ENCODE data around the gene CCL14. TPM values are rescaled to one million over a fixed set of nuclear protein-coding genes. Genes with fewer than 3 reads are reported as not detected.
A peak's percentile ranks its signal among the peaks of the same experiment; 100 is the strongest.

CCL14 gene
- total RNA-seq, 1 experiment from 2014 or later: not detected

GRCh38 chr17:35991075-35991474 lies 4.5 kb upstream of the CCL14 start:
- DNase-seq (ENCODE audit: low read depth): no peak

- DNase-seq (ENCODE audit: low read depth): no peak
Observed at GRCh38 chr17:35988164-35988563, 1.6 kb upstream of the CCL14 start.

DNA sequence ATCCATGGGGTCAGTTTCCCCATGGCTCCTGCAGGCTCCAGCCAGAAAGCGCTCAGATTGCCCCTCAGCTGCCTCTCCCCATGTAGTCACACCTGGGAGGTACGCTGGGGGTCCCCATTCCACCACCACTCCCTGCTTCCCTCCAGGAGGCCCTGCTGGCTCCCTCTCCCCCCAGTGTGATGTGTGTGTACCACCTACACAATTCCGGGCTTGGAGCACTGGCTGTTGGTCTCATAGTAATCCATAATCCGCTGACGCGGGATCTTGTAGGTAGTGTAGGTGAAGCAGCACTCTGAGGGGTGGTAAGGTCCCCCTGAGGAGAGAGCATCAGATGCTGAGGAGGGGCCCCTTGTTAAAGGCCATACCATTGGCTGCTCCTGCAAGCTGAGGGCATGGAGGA lies 2.4 kb downstream of the CCL14 start:
- DNase-seq (ENCODE audit: low read depth): no peak

- no peak for DNase-seq (ENCODE audit: low read depth)
Observed at GRCh38 chr17:35982409-35983191, 3.9 kb downstream of the CCL14 start.

GRCh38 chr17:35981908-35982330 lies 4.6 kb downstream of the CCL14 start:
- no peak for DNase-seq (ENCODE audit: low read depth)

GRCh38 chr17:35981246-35981645 lies 5.3 kb downstream of the CCL14 start, which contains the start of gene CCL16:
TSS of gene CCL16 (minus strand) at chr17:35981497. CDS start at chr17:35981420, 77 bp downstream.
- DNase-seq (ENCODE audit: low read depth): no peak

DNA sequence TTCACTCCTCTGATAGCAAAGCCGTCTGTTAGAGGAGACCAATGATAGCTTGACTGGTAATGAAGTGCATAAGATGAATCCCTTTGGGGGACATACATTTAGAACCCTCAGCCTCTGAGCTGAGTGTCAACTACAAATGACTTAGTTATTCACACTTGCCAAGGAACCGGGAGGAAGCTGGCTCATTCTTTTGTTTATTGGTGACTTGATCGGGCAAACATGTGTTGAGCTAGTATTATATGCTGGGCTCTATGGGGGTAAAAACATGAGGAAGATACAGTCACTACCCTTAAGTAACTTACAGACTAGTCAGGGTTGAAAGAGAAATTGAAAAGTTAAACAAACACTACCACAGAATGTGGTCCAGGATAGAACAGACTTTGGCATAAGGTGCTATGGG lies 8.2 kb downstream of the CCL14 start:
- no peak for DNase-seq (ENCODE audit: low read depth)

GRCh38 chr17:35977509-35977908 lies 9.0 kb downstream of the CCL14 start:
- no peak for DNase-seq (ENCODE audit: low read depth)

GRCh38 chr17:35973333-35974260 lies 12.9 kb downstream of the CCL14 start:
- peak; percentile 8 for DNase-seq (ENCODE audit: low read depth)

DNA sequence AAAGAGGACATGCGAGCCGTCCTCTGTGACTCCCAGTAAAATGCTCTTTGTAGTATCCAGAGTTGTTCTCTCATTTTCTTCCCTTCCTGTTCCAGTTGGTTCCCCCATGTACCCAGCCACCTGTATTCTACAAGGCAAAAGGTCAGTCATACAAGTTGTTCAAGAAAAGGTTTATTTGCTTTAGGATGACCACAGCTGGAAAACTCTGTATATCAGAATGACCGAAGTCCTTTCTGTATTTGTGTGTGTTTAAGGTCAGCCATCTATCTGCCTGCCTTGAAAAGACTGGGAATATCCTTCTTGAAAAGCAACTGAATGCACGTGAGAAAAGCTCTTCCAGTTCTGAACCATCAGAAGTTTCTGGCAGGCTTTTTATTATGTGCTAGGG lies 13.6 kb downstream of the CCL14 start:
- no peak for DNase-seq (ENCODE audit: low read depth)

DNA sequence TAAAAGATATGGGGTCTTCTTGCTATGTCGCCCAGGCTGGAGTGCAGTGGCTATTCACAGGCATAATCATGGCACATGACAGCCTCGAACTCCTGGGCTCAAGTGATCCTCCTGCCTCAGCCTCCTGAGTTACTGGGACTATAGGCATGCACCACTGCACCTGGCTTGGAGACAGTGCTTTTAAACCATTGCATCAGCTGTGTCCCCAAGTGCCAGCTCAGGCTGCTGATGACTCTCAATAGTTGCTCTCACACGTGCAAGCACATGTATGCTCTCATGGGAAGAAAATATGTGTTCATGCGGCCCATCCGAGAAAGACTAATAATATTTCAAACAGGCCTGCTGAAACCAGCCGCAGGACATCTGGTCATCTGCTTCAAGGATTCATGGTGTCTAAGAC lies 14.0 kb downstream of the CCL14 start:
- no peak for DNase-seq (ENCODE audit: low read depth)

DNA sequence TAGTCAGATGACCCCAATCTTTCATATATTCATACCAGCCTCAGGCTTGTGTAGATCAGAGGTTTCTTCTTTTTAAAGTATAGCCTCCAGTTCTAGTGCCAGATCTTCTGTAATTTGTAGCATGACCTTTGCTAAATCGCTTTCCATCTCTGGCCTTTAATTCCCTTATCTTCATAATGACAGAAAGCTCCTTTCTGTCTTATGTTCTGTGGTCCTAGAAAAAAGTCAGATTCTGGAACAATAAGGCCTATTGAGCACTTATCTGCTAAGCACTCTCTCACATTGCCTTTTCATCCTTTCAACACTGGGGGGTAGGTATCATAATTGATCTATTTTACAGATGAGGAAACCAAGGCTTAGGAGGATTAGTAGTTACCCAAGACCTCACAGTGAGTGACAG lies 14.5 kb downstream of the CCL14 start:
- no peak for DNase-seq (ENCODE audit: low read depth)

DNA sequence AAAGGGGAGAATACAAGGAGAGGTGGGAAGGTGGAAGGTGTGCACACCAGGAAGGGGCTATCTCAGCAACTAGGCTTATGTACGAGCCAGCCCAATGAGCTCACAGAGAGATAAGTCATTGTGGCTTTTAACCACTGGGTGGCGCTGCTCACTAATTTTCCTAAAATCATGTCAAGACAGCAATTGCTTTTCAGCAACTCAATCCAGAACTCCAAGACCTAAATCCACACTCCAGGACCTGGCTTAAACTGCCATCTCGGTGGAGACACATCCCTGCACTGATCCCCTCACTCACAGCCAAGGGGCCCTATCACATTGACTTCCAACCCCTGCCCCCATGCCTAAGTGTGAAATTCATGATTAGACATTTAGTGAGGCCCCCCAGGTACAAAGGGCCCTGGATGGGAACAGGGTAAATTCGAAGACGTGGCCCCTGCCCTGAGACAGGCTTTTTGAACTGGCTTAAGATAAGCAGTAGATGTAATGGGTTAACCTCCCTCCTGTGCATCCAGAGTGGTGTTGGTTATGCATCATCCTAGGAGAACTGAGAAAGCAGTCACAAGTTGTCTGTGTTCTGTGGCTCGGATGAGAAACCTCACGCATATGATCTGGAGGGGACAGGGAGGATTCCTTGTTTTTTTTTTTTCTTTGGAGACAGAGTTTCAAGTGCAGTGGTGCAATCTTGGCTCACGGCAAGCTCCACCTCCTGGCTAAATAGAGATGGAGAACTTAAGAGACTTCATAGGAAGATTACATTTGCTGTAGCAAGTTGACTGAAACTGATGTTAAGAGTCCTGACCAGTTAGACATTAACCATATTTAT lies 16.8 kb downstream of the CCL14 start:
- peak; percentile 61 for DNase-seq (ENCODE audit: low read depth)

GRCh38 chr17:35968520-35969054 lies 17.9 kb downstream of the CCL14 start:
- no peak for DNase-seq (ENCODE audit: low read depth)

GRCh38 chr17:35965272-35965671 lies 21.3 kb downstream of the CCL14 start:
- no peak for DNase-seq (ENCODE audit: low read depth)

- no peak for DNase-seq (ENCODE audit: low read depth)
Observed at GRCh38 chr17:35963663-35964062, 22.9 kb downstream of the CCL14 start.

DNA sequence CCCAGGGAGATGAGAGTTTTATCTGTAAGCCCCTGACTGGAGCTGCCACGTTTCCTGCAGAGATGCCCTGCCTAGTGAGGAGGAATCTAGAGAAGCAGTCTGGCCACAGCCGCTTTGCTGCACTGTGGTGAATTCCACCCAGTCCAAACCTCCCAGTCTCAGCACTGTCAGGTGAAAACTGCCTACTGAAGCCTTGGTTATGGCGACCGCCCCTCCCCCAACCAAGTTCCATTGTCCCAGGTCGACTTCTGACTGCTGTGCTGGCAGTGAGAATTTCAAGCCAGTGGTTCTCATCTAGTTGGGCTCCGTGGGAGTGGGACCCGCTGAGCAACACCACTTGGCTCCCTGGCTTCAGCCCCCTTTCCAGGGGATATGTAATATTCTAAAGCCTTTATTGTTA lies 32.8 kb downstream of the CCL14 start:
- DNase-seq (ENCODE audit: low read depth): no peak

- DNase-seq (ENCODE audit: low read depth): no peak
Observed at GRCh38 chr17:35949401-35949800, 37.1 kb downstream of the CCL14 start.

DNA sequence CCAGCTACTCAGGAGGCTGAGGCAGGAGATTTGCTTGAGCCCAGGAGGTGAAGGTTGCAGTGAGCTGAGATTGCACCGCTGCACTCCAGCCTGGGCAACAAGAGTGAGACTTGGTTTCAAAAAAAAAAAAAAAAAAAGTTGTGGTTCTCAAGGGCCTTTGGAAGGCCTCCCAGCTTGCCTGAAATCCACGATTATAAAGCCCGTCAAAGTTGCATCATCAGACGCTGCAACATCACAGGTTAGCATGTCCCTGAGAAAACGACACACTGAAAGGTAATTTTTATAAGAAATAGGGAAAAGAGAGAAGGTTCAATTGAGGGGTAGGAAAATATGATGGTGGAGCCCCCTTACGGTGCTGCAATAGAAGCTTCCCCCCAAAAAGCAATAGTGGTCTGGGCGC lies 38.4 kb downstream of the CCL14 start:
- no peak for DNase-seq (ENCODE audit: low read depth)

DNA sequence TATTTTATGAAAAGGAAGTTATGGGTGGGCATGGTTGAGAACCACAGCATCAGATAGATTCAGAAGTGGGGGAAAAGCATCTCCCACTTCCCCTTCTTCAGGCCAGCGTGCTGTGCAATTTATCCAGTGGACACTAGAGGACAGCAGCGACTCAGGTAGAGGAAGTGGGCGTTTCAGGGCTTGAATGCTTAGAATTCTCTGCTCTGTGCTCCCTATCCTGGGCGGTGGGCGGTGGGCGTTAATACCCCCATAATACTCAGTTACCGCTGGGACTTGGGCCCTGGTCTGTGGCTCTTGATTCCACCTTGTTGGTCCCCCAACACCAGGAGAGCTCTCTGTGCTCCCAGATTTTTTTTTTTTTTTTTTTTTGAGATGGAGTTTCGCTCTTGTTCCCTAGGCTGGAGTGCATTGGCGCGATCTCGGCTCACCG lies 39.4 kb downstream of the CCL14 start:
- DNase-seq (ENCODE audit: low read depth): peak; percentile 62

DNA sequence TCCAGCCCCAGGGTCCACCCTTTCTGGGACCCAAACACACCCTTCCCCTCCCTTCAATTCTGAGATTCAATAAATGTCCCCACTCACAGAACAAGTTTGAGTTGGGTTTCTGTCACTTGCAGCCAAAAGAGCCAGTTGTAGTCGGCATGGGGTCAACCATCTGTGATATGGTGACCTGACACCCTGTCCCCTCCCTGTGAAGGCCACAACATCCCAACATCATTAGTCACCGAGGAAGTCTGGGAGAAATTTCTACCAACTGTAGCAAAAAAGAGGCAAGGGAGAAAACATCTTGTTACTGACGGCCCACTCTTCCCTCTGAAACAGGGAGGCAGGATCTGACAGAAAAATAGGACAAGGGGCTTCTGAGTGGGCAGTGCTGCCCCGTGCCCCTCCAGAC lies 42.4 kb downstream of the CCL14 start:
- DNase-seq (ENCODE audit: low read depth): peak; percentile 47
